Superior temporal gyrus (tissue), 1 donor: ENCODE results near the gene SPAG7.
"Not testable (repeated sequence)": the region's sequence is repeated elsewhere in the genome, so short reads cannot be mapped to it uniquely, and the experiment has no call there.

Experiments used
- DNase-seq: peaks from one replicate; pipeline ENCODE4 v3.0.0-alpha.2; 2016; ENCODE audit errors: extremely low spot score

SPAG7 gene

DNA sequence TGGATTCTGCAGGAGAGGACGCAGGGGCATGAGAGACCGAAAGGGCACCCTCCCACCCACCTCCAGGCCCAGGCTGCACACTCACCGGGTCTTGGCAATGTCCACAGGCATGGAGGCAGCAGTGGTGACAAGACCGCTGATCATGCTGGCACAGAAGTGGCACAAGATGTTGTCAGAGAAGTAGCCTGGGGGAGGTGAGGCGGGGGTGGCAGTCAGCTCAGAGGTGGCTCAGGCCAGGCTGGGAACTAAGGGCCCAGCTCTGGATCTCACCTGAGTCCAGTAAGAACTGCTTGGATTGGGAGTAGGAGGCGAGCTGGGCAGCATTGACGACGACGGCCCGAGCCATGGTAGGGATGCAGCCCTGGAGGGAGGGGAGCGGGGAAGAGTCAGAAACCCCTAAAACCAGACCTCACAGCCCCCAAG lies 29.5 kb downstream of the SPAG7 start:
- no peak for DNase-seq

DNA sequence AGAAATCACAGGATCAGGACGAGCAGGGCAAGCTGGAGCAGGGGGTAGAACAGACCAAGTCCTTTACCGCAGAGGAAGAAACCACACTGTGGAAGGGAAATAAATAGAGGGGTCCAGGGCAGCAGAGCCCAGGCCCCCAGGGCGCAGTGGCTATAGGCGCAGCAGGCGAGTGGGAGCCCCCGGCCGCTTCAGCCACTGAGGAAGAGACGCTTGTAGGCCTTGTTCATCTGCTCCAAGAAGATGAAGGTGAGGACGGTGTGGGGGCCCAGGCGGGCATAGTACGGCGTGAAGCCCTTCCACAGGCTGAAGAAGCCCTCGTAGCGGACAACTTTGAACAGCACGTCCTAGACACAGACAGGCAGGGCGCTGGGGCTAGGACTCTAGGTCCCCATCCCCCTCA lies 30.1 kb downstream of the SPAG7 start:
- no peak for DNase-seq

DNA sequence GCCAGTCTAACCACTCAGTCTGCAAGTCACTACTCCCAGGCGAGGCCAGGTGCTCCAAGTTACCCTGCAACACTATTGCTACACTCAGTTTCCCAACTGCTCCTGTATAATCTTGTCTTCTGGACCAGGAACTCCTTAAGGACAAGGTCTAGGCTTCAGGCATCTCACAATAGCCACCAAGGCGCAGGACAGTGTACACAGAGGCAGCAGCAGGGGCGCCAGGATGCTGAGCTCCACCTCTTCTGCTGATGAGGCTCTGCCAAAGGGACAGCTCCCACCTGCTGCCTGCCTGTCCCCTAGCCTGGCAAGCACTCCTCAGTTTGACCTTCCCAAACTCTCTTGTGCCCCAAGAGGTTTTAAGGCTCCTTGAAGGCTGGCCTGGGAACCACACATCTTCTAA lies 31.2 kb downstream of the SPAG7 start:
- no peak for DNase-seq

DNA sequence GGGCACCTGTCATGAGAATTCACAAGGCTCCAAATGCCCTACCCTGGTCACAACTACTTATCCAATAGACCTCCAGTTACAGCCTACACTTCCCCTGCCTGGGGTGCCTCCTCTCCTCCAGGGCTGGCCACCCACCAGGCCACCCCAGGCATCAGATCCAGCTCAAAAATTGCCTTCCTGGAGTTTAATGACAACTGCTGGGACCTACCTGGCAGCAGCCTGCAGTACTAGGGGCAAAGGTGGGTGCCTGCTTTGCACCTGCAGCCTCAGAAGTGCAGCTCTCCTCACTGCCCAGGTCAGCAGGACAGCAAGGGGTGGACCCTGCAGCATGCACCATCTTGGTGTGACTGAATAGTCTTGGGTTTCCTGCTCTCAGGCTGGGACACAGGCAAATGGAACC lies 32.0 kb downstream of the SPAG7 start:
- DNase-seq: no peak

DNA sequence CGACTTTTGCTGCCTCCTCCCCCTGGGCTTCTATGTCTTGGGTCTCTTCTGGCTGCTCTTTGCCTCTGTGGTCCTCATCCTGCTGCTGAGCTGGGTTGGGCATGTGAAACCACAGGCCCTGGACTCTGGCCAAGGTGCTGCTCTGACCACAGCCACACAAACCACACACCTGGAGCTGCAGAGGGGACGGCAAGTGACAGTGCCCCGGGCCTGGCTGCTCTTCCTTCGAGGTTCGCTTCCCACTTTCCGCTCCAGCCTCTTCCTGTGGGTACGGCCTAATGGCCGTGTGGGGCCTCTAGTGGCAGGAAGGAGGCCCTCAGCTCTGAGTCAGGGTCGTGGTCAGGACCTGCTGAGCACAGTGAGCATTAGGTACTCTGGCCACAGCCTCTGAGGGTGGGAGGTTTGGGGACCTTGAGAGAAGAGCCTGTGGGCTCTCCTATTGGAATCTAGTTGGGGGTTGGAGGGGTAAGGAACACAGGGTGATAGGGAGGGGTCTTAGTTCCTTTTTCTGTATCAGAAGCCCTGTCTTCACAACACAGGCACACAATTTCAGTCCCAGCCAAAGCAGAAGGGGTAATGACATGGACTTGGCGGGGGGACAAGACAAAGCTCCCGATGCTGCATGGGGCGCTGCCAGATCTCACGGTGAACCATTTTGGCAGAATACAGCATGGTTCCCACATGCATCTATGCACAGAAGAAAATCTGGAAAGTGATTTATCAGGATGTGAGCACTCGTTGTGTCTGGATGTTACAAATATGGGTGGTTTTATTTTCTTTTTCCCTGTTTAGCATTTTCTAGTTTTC lies 33.2 kb downstream of the SPAG7 start:
- no peak for DNase-seq

DNA sequence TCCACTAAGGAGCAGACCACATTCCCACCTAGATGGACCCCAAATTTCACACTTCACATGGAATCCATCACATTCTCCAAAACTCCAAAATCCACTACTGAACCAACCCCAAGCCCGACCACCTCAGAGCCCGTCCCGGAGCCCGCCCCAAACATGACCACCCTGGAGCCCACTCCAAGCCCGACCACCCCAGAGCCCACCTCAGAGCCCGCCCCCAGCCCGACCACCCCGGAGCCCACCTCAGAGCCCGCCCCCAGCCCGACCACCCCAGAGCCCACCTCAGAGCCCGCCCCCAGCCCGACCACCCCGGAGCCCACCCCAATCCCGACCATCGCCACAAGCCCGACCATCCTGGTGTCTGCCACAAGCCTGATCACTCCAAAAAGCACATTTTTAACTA lies 34.0 kb downstream of the SPAG7 start:
- DNase-seq: no peak

DNA sequence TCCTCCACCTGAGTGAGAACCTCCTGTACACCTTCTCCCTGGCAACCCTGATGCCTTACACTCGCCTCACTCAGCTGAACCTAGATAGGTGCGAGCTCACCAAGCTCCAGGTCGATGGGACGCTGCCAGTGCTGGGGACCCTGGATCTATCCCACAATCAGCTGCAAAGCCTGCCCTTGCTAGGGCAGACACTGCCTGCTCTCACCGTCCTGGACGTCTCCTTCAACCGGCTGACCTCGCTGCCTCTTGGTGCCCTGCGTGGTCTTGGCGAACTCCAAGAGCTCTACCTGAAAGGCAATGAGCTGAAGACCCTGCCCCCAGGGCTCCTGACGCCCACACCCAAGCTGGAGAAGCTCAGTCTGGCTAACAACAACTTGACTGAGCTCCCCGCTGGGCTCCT lies 34.9 kb downstream of the SPAG7 start:
- DNase-seq: no peak

DNA sequence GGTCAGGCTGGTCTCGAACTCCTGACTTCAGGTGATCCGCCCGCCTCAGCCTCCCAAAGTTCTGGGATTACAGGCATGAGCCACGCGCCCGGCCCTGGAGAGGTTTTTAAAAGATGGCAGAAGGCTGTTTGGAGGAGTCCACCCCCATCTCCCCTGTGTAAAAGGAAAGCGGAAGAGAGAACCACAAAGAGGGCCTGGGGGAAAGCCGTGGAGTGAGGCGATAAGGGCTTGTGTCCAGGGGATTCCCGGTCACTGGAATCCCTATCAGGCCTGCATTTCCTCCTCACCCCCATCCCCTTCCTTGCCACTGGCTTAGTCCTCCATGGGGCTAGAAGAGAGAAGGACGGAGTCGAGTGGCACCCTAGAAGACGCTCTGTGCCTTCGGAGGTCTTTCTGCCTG lies 35.7 kb downstream of the SPAG7 start, which contains the start of gene GP1BA:
Gene GP1BA, plus strand, starts transcription at position 315 of the 400 bp plus-strand sequence. CDS start 328 bp downstream, outside the sequence.
- DNase-seq: no peak

DNA sequence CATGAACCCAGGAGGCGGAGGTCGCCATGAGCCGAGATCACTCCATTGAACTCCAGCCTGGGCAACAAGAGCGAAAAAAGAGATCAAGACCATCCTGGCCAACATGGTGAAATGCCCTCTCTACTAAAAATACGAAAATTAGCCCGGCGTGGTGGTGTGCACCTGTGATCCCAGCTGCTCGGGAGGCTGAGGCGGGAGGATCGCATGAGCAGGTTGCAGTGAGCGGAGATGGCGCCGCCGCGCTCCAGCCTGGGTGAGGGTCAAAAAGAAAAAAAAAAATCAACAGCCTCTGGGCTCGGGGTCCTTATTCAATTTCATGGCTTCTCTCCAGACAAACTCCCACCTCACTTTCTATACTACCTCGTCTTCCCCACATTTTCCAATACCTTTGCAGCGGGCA lies 38.7 kb downstream of the SPAG7 start:
- no peak for DNase-seq

DNA sequence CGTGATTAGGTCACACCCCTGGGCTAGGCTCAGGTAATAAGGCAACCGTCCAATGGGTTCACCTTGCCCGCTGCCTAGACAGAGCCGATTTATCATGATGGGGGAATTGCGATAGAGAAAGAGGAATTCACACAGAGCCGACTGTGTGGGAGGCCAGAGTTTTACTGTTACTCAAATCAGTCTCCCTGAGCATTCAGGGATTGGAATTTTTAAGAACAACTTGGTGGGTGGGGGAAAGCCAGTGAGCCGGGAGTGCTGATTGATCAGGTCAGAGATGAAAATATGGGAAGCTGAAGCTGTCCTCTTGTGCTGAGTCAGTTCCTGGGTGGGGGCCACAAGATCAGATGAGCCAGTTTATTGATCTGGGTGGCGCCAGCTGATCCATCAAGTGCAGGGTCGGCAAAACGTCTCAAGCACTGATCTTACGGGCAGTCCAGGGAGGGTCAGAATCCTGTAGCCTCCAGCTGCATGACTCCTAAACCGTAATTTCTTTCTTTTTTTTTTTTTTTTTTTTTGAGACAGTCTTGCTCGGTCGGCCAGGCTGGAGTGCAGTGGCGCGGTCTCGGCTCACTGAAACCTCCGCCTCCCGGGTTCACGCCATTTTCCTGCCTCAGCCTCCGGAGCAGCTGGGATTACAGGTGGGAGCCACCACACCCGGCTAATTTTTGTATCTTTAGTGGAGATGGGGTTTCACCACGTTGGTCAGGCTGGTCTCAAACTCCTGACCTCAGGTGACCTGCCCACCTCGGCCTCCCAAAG lies 40.9 kb downstream of the SPAG7 start:
- DNase-seq: not testable (repeated sequence)

DNA sequence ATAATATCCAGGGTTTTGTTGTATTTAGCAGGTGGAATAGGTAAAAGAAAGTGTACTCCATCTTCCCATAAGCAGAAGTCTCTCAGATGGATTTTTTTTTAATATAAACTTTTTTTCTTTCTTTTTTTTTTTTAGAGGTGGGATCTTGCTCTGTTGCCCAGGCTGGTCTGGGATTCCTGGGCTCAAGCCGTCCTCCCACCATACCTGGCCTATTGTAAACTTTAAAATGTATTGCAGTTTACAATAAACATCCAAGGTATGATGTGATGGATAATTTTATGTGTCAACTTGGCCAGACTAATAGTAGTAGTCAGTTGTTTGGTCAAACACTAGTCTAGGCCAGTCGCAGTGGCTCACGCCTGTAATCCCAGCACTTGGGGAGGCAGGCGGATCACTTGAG lies 46.3 kb downstream of the SPAG7 start:
- DNase-seq: no peak

DNA sequence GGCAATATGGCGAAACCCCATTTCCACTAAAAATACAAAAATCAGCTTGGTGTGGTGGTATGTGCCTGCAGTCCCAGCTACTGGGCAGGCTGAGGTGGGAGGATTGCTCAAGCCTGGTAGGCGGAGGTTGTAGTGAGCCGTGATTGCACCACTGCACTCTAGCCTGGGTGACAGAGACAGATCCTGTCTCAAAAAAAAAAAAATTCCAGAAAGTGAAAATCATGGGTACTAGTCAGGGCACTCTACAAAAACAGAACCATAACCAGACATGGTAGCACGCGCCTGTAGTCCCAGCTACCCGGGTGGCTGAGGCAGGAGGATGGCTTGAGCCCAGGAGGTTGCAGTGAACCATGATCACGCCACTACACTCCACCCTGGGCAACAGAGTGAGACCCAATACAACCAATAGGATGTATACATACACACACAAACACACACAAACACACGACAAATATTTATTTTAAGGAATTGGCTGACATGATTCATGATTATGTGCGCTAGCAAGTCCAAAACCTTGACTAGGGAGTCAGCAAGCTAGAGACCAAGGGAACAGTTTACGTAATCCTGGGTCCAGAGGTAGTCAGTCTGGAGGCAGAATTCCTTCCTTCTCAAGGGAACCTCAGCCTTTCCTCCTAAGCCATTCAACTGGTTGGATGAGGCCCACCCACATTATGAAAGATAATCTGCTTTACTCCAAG lies 47.1 kb downstream of the SPAG7 start:
- DNase-seq: no peak

DNA sequence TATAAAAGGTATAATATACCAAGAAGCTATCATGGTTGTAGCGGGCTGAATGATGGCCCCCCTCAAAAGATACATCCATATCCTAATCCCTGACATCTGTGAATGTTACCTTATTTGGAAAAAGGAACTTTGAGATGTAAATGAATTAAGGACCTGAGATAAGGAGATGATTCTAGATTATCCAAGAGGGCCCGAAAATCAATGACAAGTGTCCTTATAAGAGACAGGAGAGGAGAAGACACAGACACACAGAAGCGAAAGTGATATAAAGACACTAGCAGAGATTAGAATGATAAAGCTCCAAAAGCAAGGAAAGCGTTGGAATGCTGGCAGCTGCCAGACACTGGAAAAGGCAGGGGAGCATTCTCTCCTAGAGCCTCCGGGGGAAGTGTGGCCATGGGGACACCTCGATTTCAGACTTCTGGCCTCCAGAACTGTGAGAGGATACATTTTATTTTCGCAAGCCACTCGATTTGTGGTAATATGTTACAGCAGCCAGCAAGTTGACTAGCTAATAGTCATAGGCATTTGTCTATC lies 48.0 kb downstream of the SPAG7 start:
- DNase-seq: no peak

DNA sequence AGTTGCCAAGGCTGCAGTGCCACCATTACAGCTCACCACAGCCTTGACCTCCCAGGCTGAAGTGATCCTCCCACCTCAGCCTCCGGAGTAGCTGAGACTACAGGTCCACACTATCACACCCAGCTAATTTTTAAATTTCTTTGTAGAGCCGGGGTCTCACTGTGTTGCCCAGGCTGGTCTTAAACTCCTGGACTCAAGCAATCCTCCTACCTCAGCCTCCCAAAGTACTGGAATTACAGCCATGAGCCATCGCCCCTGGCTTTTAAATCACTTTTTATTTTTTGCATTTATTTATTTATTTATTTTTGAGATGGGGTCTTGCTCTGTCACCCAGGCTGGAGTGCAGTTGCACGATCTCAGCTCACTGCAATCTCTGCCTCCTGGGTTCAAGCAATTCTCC lies 53.1 kb downstream of the SPAG7 start:
- DNase-seq: not testable (repeated sequence)

DNA sequence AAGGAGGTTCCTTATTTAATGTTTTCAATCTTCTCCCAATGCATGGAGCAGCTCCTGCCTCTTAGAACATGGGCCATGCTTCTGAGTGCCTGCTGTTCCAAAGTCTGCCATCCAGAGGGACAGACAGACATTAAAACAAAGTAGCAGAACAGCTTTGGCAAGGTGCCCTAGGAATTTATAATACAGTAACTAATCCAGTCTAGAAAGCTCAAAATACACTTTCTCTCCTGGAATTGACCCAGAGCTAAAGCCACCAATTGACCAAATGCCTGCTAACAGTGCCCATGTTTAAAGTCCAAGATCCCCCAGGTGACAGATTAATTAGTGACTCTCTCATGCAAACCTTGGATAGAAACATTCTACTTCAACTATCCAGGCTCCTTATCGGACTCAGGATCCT lies 53.6 kb downstream of the SPAG7 start:
- no peak for DNase-seq
